ENCODE measurements around the gene CIAO2A.

CIAO2A gene

DNA sequence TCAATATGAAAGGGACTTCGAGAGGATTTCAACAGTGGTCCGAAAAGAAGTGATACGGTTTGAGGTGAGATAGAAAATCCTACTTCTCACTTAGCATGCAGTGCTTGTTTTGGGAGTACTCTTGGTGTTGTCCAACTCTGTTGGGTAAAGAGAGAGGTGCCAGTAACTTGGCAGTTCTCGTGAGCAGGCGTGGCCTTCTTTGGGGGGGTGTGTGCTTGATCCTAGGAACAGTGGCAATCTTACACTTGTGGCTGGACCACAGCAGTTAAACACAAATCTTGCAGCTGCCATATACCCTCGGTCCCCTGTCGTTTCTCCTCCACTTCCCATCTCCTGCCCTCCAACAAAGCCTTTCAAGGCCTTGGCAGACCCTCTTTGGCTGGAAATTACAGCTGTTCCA lies 42.7 kb upstream of the CIAO2A start:
- Histone ChIP-seq H3K36me3 (peaks cover 66% of the 10 kb centered on the region), H3K27me3 (no peaks in the 10 kb centered on the region), H3K9me3 (no peaks in the 10 kb centered on the region), H3K4me3 (ENCODE audit: low read depth, low read length) (no peak overlapping the region), H3K4me1 (peaks cover 14% of the 10 kb centered on the region)
- no peak for DNase-seq
- TF ChIP-seq, protein P1, sequence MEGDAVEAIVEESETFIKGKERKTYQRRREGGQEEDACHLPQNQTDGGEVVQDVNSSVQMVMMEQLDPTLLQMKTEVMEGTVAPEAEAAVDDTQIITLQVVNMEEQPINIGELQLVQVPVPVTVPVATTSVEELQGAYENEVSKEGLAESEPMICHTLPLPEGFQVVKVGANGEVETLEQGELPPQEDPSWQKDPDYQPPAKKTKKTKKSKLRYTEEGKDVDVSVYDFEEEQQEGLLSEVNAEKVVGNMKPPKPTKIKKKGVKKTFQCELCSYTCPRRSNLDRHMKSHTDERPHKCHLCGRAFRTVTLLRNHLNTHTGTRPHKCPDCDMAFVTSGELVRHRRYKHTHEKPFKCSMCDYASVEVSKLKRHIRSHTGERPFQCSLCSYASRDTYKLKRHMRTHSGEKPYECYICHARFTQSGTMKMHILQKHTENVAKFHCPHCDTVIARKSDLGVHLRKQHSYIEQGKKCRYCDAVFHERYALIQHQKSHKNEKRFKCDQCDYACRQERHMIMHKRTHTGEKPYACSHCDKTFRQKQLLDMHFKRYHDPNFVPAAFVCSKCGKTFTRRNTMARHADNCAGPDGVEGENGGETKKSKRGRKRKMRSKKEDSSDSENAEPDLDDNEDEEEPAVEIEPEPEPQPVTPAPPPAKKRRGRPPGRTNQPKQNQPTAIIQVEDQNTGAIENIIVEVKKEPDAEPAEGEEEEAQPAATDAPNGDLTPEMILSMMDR (IDR thresholded peaks at IDR 0.05; ENCODE audit: low read depth, low read length) = no peak

- peaks cover 77% of the 10 kb centered on the region for H3K36me3 ChIP-seq
- no peaks in the 10 kb centered on the region for H3K27me3 ChIP-seq
- TF ChIP-seq, protein P1 (IDR thresholded peaks at IDR 0.05; ENCODE audit: low read depth, low read length) = no peak
- no peak overlapping the region for H3K4me3 ChIP-seq (ENCODE audit: low read depth, low read length)
- no peaks in the 10 kb centered on the region for H3K9me3 ChIP-seq
- H3K4me1 ChIP-seq = peaks cover 14% of the 10 kb centered on the region
- peak; percentile 92 for DNase-seq
Observed at GRCh38 chr15:64134345-64134829, 40.7 kb upstream of the CIAO2A start.

GRCh38 chr15:64133623-64134344 lies 40.1 kb upstream of the CIAO2A start:
- TF ChIP-seq, protein P1 (IDR thresholded peaks at IDR 0.05; ENCODE audit: low read depth, low read length) = no peak
- Histone ChIP-seq H3K27me3 (no peaks in the 10 kb centered on the region), H3K4me1 (peaks cover 14% of the 10 kb centered on the region), H3K36me3 (peaks cover 80% of the 10 kb centered on the region), H3K9me3 (no peaks in the 10 kb centered on the region), H3K4me3 (ENCODE audit: low read depth, low read length) (no peak overlapping the region)
- no peak for DNase-seq

- DNase-seq = no peak
- Histone ChIP-seq H3K9me3 (no peaks in the 10 kb centered on the region), H3K4me1 (peaks cover 14% of the 10 kb centered on the region), H3K36me3 (peaks cover 88% of the 10 kb centered on the region), H3K4me3 (ENCODE audit: low read depth, low read length) (no peak overlapping the region), H3K27me3 (no peaks in the 10 kb centered on the region)
- TF ChIP-seq, protein P1 (IDR thresholded peaks at IDR 0.05; ENCODE audit: low read depth, low read length) = no peak
Observed at GRCh38 chr15:64132217-64132616, 38.6 kb upstream of the CIAO2A start.

GRCh38 chr15:64131547-64131946 lies 37.9 kb upstream of the CIAO2A start:
- Histone ChIP-seq H3K9me3 (no peaks in the 10 kb centered on the region), H3K27me3 (no peaks in the 10 kb centered on the region), H3K36me3 (peaks cover 87% of the 10 kb centered on the region), H3K4me1 (peaks cover 14% of the 10 kb centered on the region), H3K4me3 (ENCODE audit: low read depth, low read length) (no peak overlapping the region)
- no peak for DNase-seq
- TF ChIP-seq, protein P1 (IDR thresholded peaks at IDR 0.05; ENCODE audit: low read depth, low read length) = no peak

DNA sequence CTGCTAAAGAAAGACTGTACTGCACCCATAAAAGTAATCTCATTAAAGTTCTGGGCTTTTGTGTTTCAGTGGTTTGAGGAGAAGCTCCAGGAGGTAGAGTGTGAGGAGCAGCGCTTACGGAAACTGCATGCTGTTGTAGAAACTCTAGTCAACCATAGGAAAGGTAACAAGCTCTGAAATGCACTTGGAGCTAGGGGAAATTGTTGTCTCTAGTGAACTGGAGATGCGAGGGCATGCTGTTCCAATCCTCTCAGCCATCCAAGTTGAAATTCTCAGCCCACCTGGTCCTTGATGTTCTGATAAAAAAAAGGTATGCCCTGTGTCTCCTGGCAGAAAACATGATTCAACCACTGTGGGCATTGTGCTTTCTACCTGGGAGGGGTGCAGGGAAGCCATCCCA lies 36.5 kb upstream of the CIAO2A start:
- H3K4me3 ChIP-seq (ENCODE audit: low read depth, low read length) = no peak overlapping the region
- peaks cover 14% of the 10 kb centered on the region for H3K4me1 ChIP-seq
- H3K9me3 ChIP-seq = no peaks in the 10 kb centered on the region
- TF ChIP-seq, protein P1 (IDR thresholded peaks at IDR 0.05; ENCODE audit: low read depth, low read length) = no peak
- DNase-seq = no peak
- H3K36me3 ChIP-seq = peaks cover 84% of the 10 kb centered on the region
- no peaks in the 10 kb centered on the region for H3K27me3 ChIP-seq

Data from BE2C (cell line).